ENCODE data around the gene FNIP1.

The FNIP1 gene

DNA sequence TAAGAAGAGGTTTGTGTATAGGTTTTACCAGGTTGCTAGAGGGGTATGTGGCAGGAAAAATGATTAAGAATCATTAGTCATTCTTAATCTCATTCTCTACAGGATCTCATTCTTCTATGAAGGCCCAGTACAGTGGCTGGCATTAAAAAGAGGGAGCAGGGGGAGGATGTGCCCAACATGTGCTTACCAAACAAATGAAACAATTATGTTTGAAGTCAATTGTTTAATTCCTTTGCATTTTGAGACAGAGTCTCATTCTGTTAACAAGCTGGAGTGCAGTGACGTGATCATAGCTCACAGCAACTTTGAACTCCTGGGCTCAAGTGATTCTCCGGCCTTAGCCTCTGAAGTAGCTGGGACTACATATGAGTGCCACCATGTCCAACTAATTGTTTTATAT, 23.0 kb downstream of the FNIP1 start:
- TF ChIP-seq, protein P1, sequence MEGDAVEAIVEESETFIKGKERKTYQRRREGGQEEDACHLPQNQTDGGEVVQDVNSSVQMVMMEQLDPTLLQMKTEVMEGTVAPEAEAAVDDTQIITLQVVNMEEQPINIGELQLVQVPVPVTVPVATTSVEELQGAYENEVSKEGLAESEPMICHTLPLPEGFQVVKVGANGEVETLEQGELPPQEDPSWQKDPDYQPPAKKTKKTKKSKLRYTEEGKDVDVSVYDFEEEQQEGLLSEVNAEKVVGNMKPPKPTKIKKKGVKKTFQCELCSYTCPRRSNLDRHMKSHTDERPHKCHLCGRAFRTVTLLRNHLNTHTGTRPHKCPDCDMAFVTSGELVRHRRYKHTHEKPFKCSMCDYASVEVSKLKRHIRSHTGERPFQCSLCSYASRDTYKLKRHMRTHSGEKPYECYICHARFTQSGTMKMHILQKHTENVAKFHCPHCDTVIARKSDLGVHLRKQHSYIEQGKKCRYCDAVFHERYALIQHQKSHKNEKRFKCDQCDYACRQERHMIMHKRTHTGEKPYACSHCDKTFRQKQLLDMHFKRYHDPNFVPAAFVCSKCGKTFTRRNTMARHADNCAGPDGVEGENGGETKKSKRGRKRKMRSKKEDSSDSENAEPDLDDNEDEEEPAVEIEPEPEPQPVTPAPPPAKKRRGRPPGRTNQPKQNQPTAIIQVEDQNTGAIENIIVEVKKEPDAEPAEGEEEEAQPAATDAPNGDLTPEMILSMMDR (IDR thresholded peaks at IDR 0.05; ENCODE audit: borderline replicate concordance, insufficient read depth, low read depth, low read length), result no peak
- no peak overlapping the region for H3K4me3 ChIP-seq (ENCODE audit: low read depth, low read length)

GRCh38 chr5:131771692-131772091, 25.1 kb downstream of the FNIP1 start:
- no peak overlapping the region for H3K4me3 ChIP-seq (ENCODE audit: low read depth, low read length)
- TF ChIP-seq, protein P1 (IDR thresholded peaks at IDR 0.05; ENCODE audit: borderline replicate concordance, insufficient read depth, low read depth, low read length), result no peak

GRCh38 chr5:131769961-131770360, 26.9 kb downstream of the FNIP1 start:
- no peak overlapping the region for H3K4me3 ChIP-seq (ENCODE audit: low read depth, low read length)
- TF ChIP-seq, protein P1 (IDR thresholded peaks at IDR 0.05; ENCODE audit: borderline replicate concordance, insufficient read depth, low read depth, low read length), result no peak

DNA sequence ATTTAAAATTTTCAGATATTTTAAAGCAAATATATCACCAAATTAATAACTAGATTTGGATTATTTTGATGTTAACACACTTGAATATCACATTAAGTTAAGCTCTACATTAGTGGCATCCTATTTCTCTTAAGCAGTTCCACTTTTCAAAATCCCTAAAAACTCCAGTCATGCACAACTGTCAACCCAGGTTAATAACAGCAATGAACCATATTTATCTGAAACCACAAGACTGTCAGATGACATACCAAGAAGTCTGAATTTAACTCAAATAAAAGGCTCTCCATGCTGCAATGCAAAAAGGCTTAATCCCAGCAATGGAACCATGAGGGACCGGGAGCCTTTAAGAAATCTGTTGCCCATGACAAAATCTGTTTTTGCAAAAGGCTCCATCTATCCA, 27.5 kb downstream of the FNIP1 start:
- no peak overlapping the region for H3K4me3 ChIP-seq (ENCODE audit: low read depth, low read length)
- TF ChIP-seq, protein P1 (IDR thresholded peaks at IDR 0.05; ENCODE audit: borderline replicate concordance, insufficient read depth, low read depth, low read length), result no peak

- H3K4me3 ChIP-seq (ENCODE audit: low read depth, low read length), result no peak overlapping the region
- TF ChIP-seq, protein P1 (IDR thresholded peaks at IDR 0.05; ENCODE audit: borderline replicate concordance, insufficient read depth, low read depth, low read length), result no peak
Observed at GRCh38 chr5:131767891-131768290, 28.9 kb downstream of the FNIP1 start.

- TF ChIP-seq, protein P1 (IDR thresholded peaks at IDR 0.05; ENCODE audit: borderline replicate concordance, insufficient read depth, low read depth, low read length), result no peak
- no peak overlapping the region for H3K4me3 ChIP-seq (ENCODE audit: low read depth, low read length)
Observed at GRCh38 chr5:131766689-131767088, 30.1 kb downstream of the FNIP1 start.

DNA sequence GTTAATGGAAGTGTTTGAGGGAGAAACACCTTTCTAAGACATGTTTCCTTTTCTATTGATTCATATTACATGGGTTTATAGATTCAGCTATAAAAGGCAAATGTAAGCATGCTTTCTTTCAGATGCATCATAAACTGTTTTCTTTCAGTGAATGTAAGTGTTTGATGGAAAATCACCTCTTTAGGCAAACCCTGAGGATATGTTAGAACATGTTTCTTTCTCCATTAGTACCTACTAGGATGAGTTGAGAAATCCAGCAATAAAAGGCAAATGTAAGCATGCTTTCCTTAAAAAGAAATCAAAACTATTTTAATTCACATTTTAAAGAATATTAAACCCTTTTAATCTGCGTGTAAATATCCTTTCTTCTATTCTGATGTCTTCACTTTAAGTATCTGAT, 31.6 kb downstream of the FNIP1 start:
- no peak overlapping the region for H3K4me3 ChIP-seq (ENCODE audit: low read depth, low read length)
- TF ChIP-seq, protein P1 (IDR thresholded peaks at IDR 0.05; ENCODE audit: borderline replicate concordance, insufficient read depth, low read depth, low read length), result no peak

Data from GM12875 (cell line).